Upper lobe of right lung (tissue), 1 donor: Measurements from ENCODE around the gene INTS11. TPM values are rescaled to one million over a fixed set of nuclear protein-coding genes. Genes with fewer than 3 reads are reported as not detected.

Experiments
- ATAC-seq: fragments of 200-7000 bp; cut with Tn5 transposase; one replicate; pipeline ENCODE4 v1.9.1; 2020; ENCODE audit warnings: mild to moderate bottlenecking, moderate library complexity
- DNase-seq: peaks from one replicate; pipeline ENCODE4 v3.0.0-alpha.2; 2020
- H3K27ac ChIP-seq: fragments of 200-600 bp; one replicate; pipeline ENCODE4 v1.8.0; 2022
- H3K27me3 ChIP-seq: fragments of 200-600 bp; one replicate; pipeline ENCODE4 v1.8.0; 2022; ENCODE audit warnings: mild to moderate bottlenecking
- H3K36me3 ChIP-seq: fragments of 200-600 bp; one replicate; pipeline ENCODE4 v1.8.0; 2022
- H3K4me1 ChIP-seq: fragments of 200-600 bp; one replicate; pipeline ENCODE4 v1.8.0; 2022
- H3K4me3 ChIP-seq: fragments of 200-600 bp; one replicate; pipeline ENCODE4 v1.8.0; 2022; ENCODE audit warnings: mild to moderate bottlenecking
- H3K9me3 ChIP-seq: fragments of 200-600 bp; one replicate; pipeline ENCODE4 v1.8.0; 2022
- CTCF ChIP-seq: fragments of 200-600 bp; IDR thresholded peaks from one replicate; pipeline ENCODE4 v1.8.0; 2022; ENCODE audit warnings: antibody characterized with exemption
- intact Hi-C: fragments of 100-400 bp; cut with DNase I; formaldehyde crosslinking; loops from one replicate; pipeline ENCODE4 v1.11.0; 2022
- total RNA-seq: library from RNA; stranded (reverse); fragmentation: NEBNext Ultra II Directional; extraction: Animal tissue kit (Norgen Biotek cat#: 25700); gene quantifications from one replicate; pipeline ENCODE4 v1.2.1, GENCODE V29; 2021
- donor health status: DM: no; HTN: yes; CAD: no; lungs with severe emphysema.

INTS11 gene
- total RNA-seq, 1 donor from 2014 or later, result 81.9 TPM

GRCh38 chr1:1349256-1350012 lies 25.0 kb upstream of the INTS11 start, which contains the start of gene DVL1:
Gene DVL1 (minus strand): TSS chr1:1349418. CDS start chr1:1349065, 353 bp downstream.
- Histone ChIP-seq H3K27me3 (peaks cover 11% of the 10 kb centered on the region), H3K4me3 (peak within 1 kb of the TSS; percentile 65), H3K27ac (peak within 1 kb of the TSS; percentile 84), H3K4me1 (peaks cover 45% of the 10 kb centered on the region), H3K36me3 (no peaks in the 10 kb centered on the region), H3K9me3 (no peaks in the 10 kb centered on the region)
- peak; percentile 42 for TF ChIP-seq CTCF
- peak; percentile 66 for ATAC-seq
- peak; percentile 86 for DNase-seq
- intact Hi-C loops, result no loop called here

GRCh38 chr1:1348420-1349255 lies 24.2 kb upstream of the INTS11 start:
- H3K4me1 ChIP-seq, result peaks cover 38% of the 10 kb centered on the region
- peak overlapping the region; percentile 68 for H3K27ac ChIP-seq
- H3K9me3 ChIP-seq, result no peaks in the 10 kb centered on the region
- ATAC-seq (peak; percentile 0), DNase-seq (no peak)
- TF ChIP-seq CTCF, result no peak
- intact Hi-C loops, result no loop called here
- H3K27me3 ChIP-seq, result peaks cover 6% of the 10 kb centered on the region
- H3K36me3 ChIP-seq, result no peaks in the 10 kb centered on the region
- peak overlapping the region; percentile 58 for H3K4me3 ChIP-seq

- peak overlapping the region; percentile 68 for H3K27ac ChIP-seq
- H3K9me3 ChIP-seq, result no peaks in the 10 kb centered on the region
- ATAC-seq (peak; percentile 44), DNase-seq (peak; percentile 81)
- intact Hi-C loops, result no loop called here
- no peaks in the 10 kb centered on the region for H3K36me3 ChIP-seq
- peaks cover 34% of the 10 kb centered on the region for H3K4me1 ChIP-seq
- TF ChIP-seq CTCF, result no peak
- peak overlapping the region; percentile 58 for H3K4me3 ChIP-seq
- no peaks in the 10 kb centered on the region for H3K27me3 ChIP-seq
Observed at GRCh38 chr1:1347663-1348419, 23.4 kb upstream of the INTS11 start.

GRCh38 chr1:1347026-1347595 lies 22.7 kb upstream of the INTS11 start:
- no peak for TF ChIP-seq CTCF
- no peak for ATAC-seq
- H3K27me3 ChIP-seq, result no peaks in the 10 kb centered on the region
- H3K36me3 ChIP-seq, result no peaks in the 10 kb centered on the region
- peaks cover 34% of the 10 kb centered on the region for H3K4me1 ChIP-seq
- intact Hi-C loops, result no loop called here
- H3K4me3 ChIP-seq, result peak overlapping the region; percentile 58
- no peaks in the 10 kb centered on the region for H3K9me3 ChIP-seq
- no peak for DNase-seq
- H3K27ac ChIP-seq, result no peak overlapping the region

GRCh38 chr1:1346501-1346890 lies 22.0 kb upstream of the INTS11 start:
- H3K27ac ChIP-seq, result no peak overlapping the region
- intact Hi-C loops, result no loop called here
- H3K9me3 ChIP-seq, result no peaks in the 10 kb centered on the region
- H3K4me1 ChIP-seq, result peaks cover 28% of the 10 kb centered on the region
- no peak for ATAC-seq
- no peaks in the 10 kb centered on the region for H3K36me3 ChIP-seq
- no peak for DNase-seq
- no peak for TF ChIP-seq CTCF
- no peak overlapping the region for H3K4me3 ChIP-seq
- no peaks in the 10 kb centered on the region for H3K27me3 ChIP-seq
